Loucy (cell line): ENCODE data around the gene ELSPBP1.

Source experiments
- H2AFZ ChIP-seq: fragments of 200-600 bp; sonication (generic); 2 replicates; pipeline ENCODE4 v1.6.0; 2016; ENCODE audit warnings: antibody characterized with exemption, mild to moderate bottlenecking, low read length, moderate library complexity
- H3F3A ChIP-seq: fragments of 200-600 bp; 2 replicates; pipeline ENCODE4 v1.6.0; 2016; ENCODE audit warnings: antibody characterized with exemption, low read depth, mild to moderate bottlenecking
- H3K27me3 ChIP-seq: fragments of 200-600 bp; sonication (generic); 2 replicates; pipeline ENCODE4 v1.6.1; 2014; ENCODE audit warnings: low read length, mild to moderate bottlenecking; ENCODE audit not compliant: insufficient read depth, poor library complexity, severe bottlenecking
- H3K36me3 ChIP-seq: fragments of 200-600 bp; sonication (generic); 2 replicates; pipeline ENCODE4 v1.6.1; 2016; ENCODE audit warnings: low read length; ENCODE audit not compliant: insufficient read depth
- H3K4me1 ChIP-seq: fragments of 200-600 bp; sonication (generic); 2 replicates; pipeline ENCODE4 v1.5.1; 2014; ENCODE audit warnings: low read length, mild to moderate bottlenecking; ENCODE audit not compliant: insufficient read depth, poor library complexity, severe bottlenecking
- H3K4me2 ChIP-seq: fragments of 200-600 bp; sonication (generic); 2 replicates; pipeline ENCODE4 v1.6.0; 2014; ENCODE audit warnings: antibody characterized with exemption, low read length, low read depth, mild to moderate bottlenecking; ENCODE audit not compliant: poor library complexity, severe bottlenecking
- H3K4me3 ChIP-seq: fragments of 200-600 bp; sonication (generic); 2 replicates; pipeline ENCODE4 v1.5.1; 2014; ENCODE audit warnings: low read length, mild to moderate bottlenecking, mixed read lengths; ENCODE audit not compliant: poor library complexity, severe bottlenecking
- H3K79me2 ChIP-seq: fragments of 200-600 bp; sonication (generic); 2 replicates; pipeline ENCODE4 v1.6.1; 2014; ENCODE audit warnings: low read length; ENCODE audit not compliant: insufficient read depth
- H3K9ac ChIP-seq: fragments of 200-600 bp; sonication (generic); 2 replicates; pipeline ENCODE4 v1.6.0; 2014; ENCODE audit warnings: mild to moderate bottlenecking, low read depth, low read length, moderate library complexity; ENCODE audit not compliant: poor library complexity, severe bottlenecking
- H3K9me2 ChIP-seq: fragments of 200-600 bp; sonication (generic); replicated peaks from 2 replicates; pipeline ENCODE4 v1.6.1; 2016; ENCODE audit warnings: low read depth, low read length, mixed read lengths
- H3K9me3 ChIP-seq: fragments of 200-600 bp; sonication (generic); 2 replicates; pipeline ENCODE4 v1.6.1; 2014; ENCODE audit warnings: mild to moderate bottlenecking, antibody characterized with exemption, low read length, low read depth; ENCODE audit not compliant: insufficient read depth
- H4K20me1 ChIP-seq: fragments of 200-600 bp; sonication (generic); 2 replicates; pipeline ENCODE4 v1.6.0; 2014; ENCODE audit warnings: antibody characterized with exemption, low read length, mild to moderate bottlenecking; ENCODE audit not compliant: insufficient read depth, poor library complexity, severe bottlenecking
- EZH2phosphoT487 ChIP-seq: fragments of 200-600 bp; IDR thresholded peaks from 2 replicates; pipeline ENCODE4 v1.6.1; 2018; ENCODE audit warnings: antibody characterized with exemption, mild to moderate bottlenecking, moderate library complexity, borderline replicate concordance
- TF ChIP-seq, protein P1 (sequence below): fragments of 200-600 bp; sonication (generic); conservative IDR thresholded peaks from 2 replicates; pipeline ENCODE4 v1.5.1; 2014; ENCODE audit warnings: mild to moderate bottlenecking, antibody characterized with exemption, low read length

The ELSPBP1 gene

DNA sequence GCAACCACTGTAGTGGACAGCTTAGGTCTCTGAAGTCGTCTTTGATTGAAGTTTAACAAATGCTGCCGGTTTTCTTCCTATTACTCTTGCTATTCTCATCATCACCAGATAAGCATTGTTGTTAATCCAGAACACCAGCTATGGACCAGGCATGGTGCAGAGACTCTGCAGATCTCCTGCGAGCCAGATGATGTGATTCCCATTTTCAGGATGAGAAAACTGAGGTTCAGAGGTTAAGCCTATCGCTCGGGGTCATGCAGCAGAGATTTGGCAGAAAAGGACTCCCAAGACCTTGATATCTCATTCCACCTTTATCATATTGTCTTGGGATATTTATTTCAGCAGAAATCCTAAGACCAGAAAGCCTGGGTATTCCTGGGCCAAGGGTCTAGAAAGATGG lies 65.9 kb downstream of the ELSPBP1 start:
- no peak overlapping the region for H3K9ac ChIP-seq
- H3K4me2 ChIP-seq = no peak overlapping the region
- no peaks in the 10 kb centered on the region for H3K79me2 ChIP-seq
- H4K20me1 ChIP-seq = no peaks in the 10 kb centered on the region
- H2AFZ ChIP-seq = no peak overlapping the region
- H3F3A ChIP-seq = no peaks in the 10 kb centered on the region
- no peak overlapping the region for H3K4me3 ChIP-seq
- no peaks in the 10 kb centered on the region for H3K36me3 ChIP-seq
- no peaks in the 10 kb centered on the region for H3K9me3 ChIP-seq
- TF ChIP-seq, protein P1, sequence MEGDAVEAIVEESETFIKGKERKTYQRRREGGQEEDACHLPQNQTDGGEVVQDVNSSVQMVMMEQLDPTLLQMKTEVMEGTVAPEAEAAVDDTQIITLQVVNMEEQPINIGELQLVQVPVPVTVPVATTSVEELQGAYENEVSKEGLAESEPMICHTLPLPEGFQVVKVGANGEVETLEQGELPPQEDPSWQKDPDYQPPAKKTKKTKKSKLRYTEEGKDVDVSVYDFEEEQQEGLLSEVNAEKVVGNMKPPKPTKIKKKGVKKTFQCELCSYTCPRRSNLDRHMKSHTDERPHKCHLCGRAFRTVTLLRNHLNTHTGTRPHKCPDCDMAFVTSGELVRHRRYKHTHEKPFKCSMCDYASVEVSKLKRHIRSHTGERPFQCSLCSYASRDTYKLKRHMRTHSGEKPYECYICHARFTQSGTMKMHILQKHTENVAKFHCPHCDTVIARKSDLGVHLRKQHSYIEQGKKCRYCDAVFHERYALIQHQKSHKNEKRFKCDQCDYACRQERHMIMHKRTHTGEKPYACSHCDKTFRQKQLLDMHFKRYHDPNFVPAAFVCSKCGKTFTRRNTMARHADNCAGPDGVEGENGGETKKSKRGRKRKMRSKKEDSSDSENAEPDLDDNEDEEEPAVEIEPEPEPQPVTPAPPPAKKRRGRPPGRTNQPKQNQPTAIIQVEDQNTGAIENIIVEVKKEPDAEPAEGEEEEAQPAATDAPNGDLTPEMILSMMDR = no peak
- TF ChIP-seq EZH2phosphoT487 = no peak
- no peaks in the 10 kb centered on the region for H3K9me2 ChIP-seq
- H3K4me1 ChIP-seq = no peaks in the 10 kb centered on the region
- H3K27me3 ChIP-seq = no peaks in the 10 kb centered on the region

DNA sequence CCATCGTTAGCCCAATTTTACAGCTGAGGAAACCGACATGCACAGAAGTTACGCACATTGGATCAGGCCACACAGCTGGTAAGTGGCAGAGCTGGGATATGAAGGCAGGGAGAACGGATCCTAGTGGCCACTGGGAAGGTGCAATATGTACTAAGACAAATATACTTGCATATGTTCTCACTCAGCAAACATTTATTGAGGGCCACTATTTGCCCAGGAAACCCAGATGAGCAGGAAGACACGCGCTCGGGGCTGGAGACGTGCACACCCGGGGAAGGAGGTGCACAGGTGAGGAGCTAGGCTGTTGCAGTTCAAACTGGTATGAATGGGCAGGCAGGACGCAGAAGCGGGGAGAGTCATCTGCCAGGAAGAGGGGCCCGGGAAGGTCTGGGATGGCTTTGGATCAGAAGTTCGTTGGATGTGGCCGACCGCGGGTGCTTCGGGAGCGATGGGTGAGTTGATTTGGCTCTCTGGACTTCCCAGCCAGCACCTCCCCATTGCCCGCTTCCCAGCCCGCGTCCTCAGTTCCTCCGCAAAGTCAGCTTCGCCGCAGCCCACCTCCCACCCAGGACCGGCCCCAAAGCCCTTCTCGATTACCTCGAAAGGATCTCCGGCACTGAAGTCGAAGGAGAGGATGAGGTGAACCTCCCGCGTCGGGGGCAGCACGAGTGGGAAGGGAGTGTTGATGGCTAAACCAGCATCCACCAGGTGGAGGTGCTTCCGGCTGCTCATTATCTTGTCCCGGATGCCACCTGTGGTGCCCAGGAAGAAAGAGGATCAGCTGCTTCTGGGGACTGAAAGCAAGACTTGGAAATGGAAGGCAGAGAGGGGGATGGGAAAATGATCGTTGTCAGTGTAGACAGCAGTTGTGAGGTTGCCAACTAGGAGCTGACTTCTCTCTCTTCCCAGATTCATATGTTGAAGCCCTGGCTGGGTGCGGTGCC lies 67.2 kb downstream of the ELSPBP1 start:
- Histone ChIP-seq H3K79me2 (no peaks in the 10 kb centered on the region), H3K36me3 (no peaks in the 10 kb centered on the region), H3K4me2 (no peak overlapping the region), H3K4me3 (no peak overlapping the region), H3F3A (no peaks in the 10 kb centered on the region), H3K27me3 (no peaks in the 10 kb centered on the region), H2AFZ (no peak overlapping the region), H4K20me1 (no peaks in the 10 kb centered on the region), H3K9me3 (no peaks in the 10 kb centered on the region), H3K9ac (no peak overlapping the region), H3K9me2 (no peaks in the 10 kb centered on the region), H3K4me1 (no peaks in the 10 kb centered on the region)
- TF ChIP-seq EZH2phosphoT487 = no peak
- TF ChIP-seq, protein P1 = no peak

DNA sequence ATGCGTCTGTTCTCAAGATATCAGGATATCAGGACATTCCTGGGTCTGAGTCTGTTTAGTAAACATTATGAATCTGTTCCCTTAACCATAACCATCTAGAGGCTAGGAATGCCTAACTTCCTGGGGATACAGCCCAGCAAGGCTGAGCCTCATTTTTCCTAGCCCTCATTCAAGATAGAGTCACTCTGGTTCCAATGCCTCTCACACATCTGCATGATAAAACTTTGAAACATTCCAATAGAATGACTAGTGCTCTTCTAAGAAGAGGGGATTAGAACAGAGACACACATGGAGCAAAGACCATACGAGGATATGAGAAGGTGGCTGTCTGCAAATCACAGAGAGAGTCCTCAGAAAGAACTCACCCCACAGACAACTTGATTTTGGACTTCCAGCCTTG lies 70.1 kb downstream of the ELSPBP1 start:
- H4K20me1 ChIP-seq = no peaks in the 10 kb centered on the region
- no peaks in the 10 kb centered on the region for H3K27me3 ChIP-seq
- no peaks in the 10 kb centered on the region for H3F3A ChIP-seq
- H3K9me3 ChIP-seq = no peaks in the 10 kb centered on the region
- no peaks in the 10 kb centered on the region for H3K79me2 ChIP-seq
- no peak overlapping the region for H3K4me3 ChIP-seq
- H3K36me3 ChIP-seq = no peaks in the 10 kb centered on the region
- no peaks in the 10 kb centered on the region for H3K9me2 ChIP-seq
- no peak overlapping the region for H3K9ac ChIP-seq
- TF ChIP-seq, protein P1 = no peak
- TF ChIP-seq EZH2phosphoT487 = no peak
- no peak overlapping the region for H2AFZ ChIP-seq
- no peak overlapping the region for H3K4me2 ChIP-seq
- no peaks in the 10 kb centered on the region for H3K4me1 ChIP-seq
